Liver (tissue), 9 donors: ENCODE results near the gene CEP89. TPM values are rescaled to one million over a fixed set of nuclear protein-coding genes. Genes with fewer than 3 reads are reported as not detected.
"Not testable (repeated sequence)": the region's sequence is repeated elsewhere in the genome, so short reads cannot be mapped to it uniquely, and the experiment has no call there.

Experiments
- DNase-seq: peaks from one replicate; pipeline ENCODE4 v3.0.0-alpha.2; 2017; ENCODE audit warnings: low spot score
- H3K27ac ChIP-seq, 2 donors: one replicate each; pipeline ENCODE4 v1.7.0; 2013; ENCODE audit warnings: inconsistent platforms in 2 of 2, low read length in 2 of 2, control low read depth in 1 of 2, low read depth in 1 of 2, mild to moderate bottlenecking in 1 of 2
- H3K27me3 ChIP-seq, 4 donors: one replicate each; pipeline versions ENCODE4 v1.6.1 to v1.7.0; 2013; ENCODE audit warnings: low read length in 3 of 4, inconsistent platforms in 1 of 4, mild to moderate bottlenecking in 1 of 4, moderate library complexity in 1 of 4; ENCODE audit not compliant: control insufficient read depth in 4 of 4, insufficient read depth in 4 of 4
- H3K36me3 ChIP-seq, 4 donors: one replicate each; pipeline versions ENCODE4 v1.6.1 to v1.7.0; 2013; ENCODE audit warnings: low read length in 3 of 4, mild to moderate bottlenecking in 3 of 4, low read depth in 1 of 4, moderate library complexity in 1 of 4; ENCODE audit not compliant: control insufficient read depth in 4 of 4, insufficient read depth in 3 of 4
- H3K4me1 ChIP-seq, 4 donors: one replicate each; pipeline versions ENCODE4 v1.6.1 to v1.7.0; 2013; ENCODE audit warnings: low read length in 3 of 4, mild to moderate bottlenecking in 3 of 4, moderate library complexity in 1 of 4; ENCODE audit not compliant: control insufficient read depth in 4 of 4, insufficient read depth in 4 of 4
- H3K4me3 ChIP-seq, 3 donors: one replicate each; pipeline versions ENCODE4 v1.6.1 to v1.7.0; 2013; ENCODE audit warnings: low read length in 3 of 3, control low read depth in 1 of 3, low read depth in 1 of 3, mild to moderate bottlenecking in 1 of 3
- H3K9ac ChIP-seq, 2 donors: one replicate each; pipeline ENCODE4 v1.7.0; 2013; ENCODE audit warnings: low read length in 2 of 2, mild to moderate bottlenecking in 2 of 2, moderate library complexity in 2 of 2, control low read depth in 1 of 2, low read depth in 1 of 2
- H3K9me3 ChIP-seq, 4 donors: one replicate each; pipeline versions ENCODE4 v1.6.1 to v1.7.0; 2013; ENCODE audit warnings: low read length in 3 of 4; ENCODE audit not compliant: control insufficient read depth in 4 of 4
- EGR1 ChIP-seq, 2 donors: IDR thresholded peaks; 2 replicates each; pipeline ENCODE4 v1.6.1; 2016 to 2018; ENCODE audit warnings: antibody characterized with exemption in 2 of 2, low read depth in 2 of 2
- FOXA1 ChIP-seq: IDR thresholded peaks from 2 replicates; pipeline ENCODE4 v1.6.1; 2016; ENCODE audit warnings: antibody characterized with exemption
- FOXA2 ChIP-seq: IDR thresholded peaks from 2 replicates; pipeline ENCODE4 v1.6.1; 2016; ENCODE audit warnings: antibody characterized with exemption
- HNF4A ChIP-seq, 2 donors: conservative IDR thresholded peaks; 2 replicates each; pipeline ENCODE4 v1.6.1; 2016; ENCODE audit warnings: antibody characterized with exemption in 2 of 2, mild to moderate bottlenecking in 2 of 2
- TAF1 ChIP-seq: conservative IDR thresholded peaks from 2 replicates; pipeline ENCODE4 v1.6.1; 2016; ENCODE audit warnings: antibody characterized with exemption, mild to moderate bottlenecking
- WGBS: extraction: QIAGEN DNeasy Blood & Tissue Kit; methylation state at CpG from one replicate; pipeline ENCODE4 v1.1.7; 2013; 5-methylcytosine and 5-hydroxymethylcytosine counted together
- polyA plus RNA-seq, 2 donors: library from polyadenylated mRNA; stranded (reverse) in 1 of 2; unstranded in 1 of 2; fragments of 200-250 nt in 1 of 2; fragments of >200 nt in 1 of 2; fragmentation: Nextera tagmentation in 1 of 2; extraction: Ambion mirVana in 1 of 2; gene quantifications; one replicate each; pipeline versions ENCODE4 v1.2.1 to v1.2.3, GENCODE V29; 2013 to 2015
- total RNA-seq, 2 donors: library from RNA; depleted of rRNA; stranded (reverse); fragments of >200 nt; gene quantifications; one replicate each; pipeline ENCODE4 v1.2.3, GENCODE V29; 2014
- TF ChIP-seq, protein P1 (sequence below): fragments of 150-350 bp; IDR thresholded peaks from 2 replicates; pipeline ENCODE4 v1.5.1; 2017; ENCODE audit warnings: improper control_type of control experiment, low read depth, low read length; ENCODE audit not compliant: missing input control
- TF ChIP-seq, protein P2 (sequence below): IDR thresholded peaks from 2 replicates; pipeline ENCODE4 v1.6.1; 2016; ENCODE audit warnings: antibody characterized with exemption
- donor health status: healthy.
- donor health status: healthy.
- donor health status: healthy.
- donor health status: healthy.
- donor health status: healthy.

The CEP89 gene
- total and polyA plus RNA-seq, 4 donors = 2.0 to 2.9 (median 2.4) TPM

DNA sequence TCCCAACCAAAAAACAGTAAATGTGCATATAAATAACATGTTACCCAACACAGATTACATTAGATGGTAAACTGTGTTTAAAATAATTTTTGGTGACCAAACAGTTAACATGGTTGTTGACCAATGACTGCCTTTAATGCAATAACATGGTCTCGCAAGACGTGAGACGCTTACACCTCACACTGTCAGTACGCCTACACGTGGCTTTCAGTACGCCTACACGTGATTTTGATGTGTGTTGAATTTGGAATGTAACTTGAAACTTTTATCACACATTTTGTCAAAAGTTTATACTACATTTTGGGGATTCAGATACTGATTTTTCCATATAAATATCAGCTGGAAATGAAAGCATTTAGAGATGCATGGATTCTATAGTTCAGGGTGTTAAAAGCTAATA lies 134.2 kb downstream of the CEP89 start (continued):
- TF ChIP-seq, protein P1, sequence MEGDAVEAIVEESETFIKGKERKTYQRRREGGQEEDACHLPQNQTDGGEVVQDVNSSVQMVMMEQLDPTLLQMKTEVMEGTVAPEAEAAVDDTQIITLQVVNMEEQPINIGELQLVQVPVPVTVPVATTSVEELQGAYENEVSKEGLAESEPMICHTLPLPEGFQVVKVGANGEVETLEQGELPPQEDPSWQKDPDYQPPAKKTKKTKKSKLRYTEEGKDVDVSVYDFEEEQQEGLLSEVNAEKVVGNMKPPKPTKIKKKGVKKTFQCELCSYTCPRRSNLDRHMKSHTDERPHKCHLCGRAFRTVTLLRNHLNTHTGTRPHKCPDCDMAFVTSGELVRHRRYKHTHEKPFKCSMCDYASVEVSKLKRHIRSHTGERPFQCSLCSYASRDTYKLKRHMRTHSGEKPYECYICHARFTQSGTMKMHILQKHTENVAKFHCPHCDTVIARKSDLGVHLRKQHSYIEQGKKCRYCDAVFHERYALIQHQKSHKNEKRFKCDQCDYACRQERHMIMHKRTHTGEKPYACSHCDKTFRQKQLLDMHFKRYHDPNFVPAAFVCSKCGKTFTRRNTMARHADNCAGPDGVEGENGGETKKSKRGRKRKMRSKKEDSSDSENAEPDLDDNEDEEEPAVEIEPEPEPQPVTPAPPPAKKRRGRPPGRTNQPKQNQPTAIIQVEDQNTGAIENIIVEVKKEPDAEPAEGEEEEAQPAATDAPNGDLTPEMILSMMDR = no peak
- no peak for TF ChIP-seq FOXA2

DNA sequence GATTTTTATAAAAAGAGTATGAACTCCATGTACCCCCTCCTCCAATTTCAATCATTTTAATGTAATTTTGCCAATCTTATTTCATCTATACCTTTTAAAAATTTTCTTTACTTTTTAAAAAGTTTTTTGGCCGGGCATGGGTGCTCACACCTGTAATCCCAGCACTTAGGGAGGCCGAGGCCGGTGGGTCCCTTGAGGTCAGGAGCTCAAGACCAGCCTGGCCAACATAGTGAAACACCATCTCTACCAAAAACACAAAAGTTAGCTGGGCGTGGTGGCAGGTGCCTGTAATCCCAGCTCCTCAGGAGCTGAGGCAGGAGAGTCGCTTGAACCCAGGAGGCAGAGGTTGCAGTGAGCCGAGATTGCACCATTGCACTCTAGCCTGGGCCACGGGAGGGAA lies 138.4 kb downstream of the CEP89 start:
- 94% methylated on average over 7 of the region's 7 CpGs for WGBS
- not testable (repeated sequence) for H3K27me3 ChIP-seq, DNase-seq, H3K9ac ChIP-seq, H3K4me1 ChIP-seq, H3K9me3 ChIP-seq, H3K27ac ChIP-seq, H3K4me3 ChIP-seq
- peaks cover 1 to 25% (median 14%) of the 10 kb centered on the region in 4 donors for H3K36me3 ChIP-seq

DNA sequence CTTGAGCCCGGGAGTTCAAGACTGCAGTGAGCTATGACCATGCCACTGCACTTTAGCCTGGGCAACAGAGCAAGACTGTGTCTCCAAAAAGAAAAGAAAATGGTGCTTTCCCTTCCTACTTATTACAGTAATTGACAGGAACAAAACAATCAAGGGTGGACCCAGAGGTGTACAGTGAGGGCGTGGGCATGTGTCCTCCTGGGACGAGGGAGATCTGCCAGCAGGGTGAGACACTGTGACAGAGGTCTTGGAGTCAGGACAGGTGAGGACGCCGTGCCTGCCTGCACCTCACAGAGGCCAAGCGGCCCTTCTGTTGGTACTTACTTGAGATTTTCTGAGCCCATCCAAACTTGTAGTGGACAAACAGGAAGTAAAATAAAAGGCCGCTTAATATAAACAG lies 138.9 kb downstream of the CEP89 start:
- H3K9ac ChIP-seq, H3K4me1 ChIP-seq, H3K4me3 ChIP-seq, H3K27ac ChIP-seq, H3K9me3 ChIP-seq, DNase-seq, H3K27me3 ChIP-seq: not testable (repeated sequence)
- H3K36me3 ChIP-seq = peaks cover 1 to 31% (median 19%) of the 10 kb centered on the region in 4 donors
- 95% methylated on average over 7 of the region's 7 CpGs for WGBS

DNA sequence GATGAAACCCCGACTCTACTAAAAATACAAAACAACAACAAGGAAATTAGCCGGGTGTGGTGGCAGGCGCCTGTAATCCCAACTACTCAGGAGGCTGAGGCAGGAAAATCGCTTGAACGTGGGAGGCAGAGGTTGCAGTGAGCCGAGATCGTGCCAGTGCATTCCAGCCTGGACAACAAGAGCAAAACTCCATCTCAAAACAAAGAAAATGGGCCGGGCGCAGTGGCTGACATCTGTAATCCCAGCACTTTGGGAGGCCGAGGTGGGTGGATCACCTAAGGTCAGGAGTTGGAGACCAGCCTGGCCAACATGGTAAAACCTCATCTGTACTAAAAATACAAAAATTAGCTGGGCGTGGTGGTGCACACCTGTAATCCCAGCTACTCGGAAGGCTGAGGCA lies 139.7 kb downstream of the CEP89 start:
- WGBS = 96% methylated on average over 12 of the region's 12 CpGs
- not testable (repeated sequence) for H3K27ac ChIP-seq, H3K4me1 ChIP-seq, H3K9ac ChIP-seq, DNase-seq, H3K9me3 ChIP-seq, H3K27me3 ChIP-seq, H3K4me3 ChIP-seq
- peaks cover 1 to 31% (median 20%) of the 10 kb centered on the region in 4 donors for H3K36me3 ChIP-seq

DNA sequence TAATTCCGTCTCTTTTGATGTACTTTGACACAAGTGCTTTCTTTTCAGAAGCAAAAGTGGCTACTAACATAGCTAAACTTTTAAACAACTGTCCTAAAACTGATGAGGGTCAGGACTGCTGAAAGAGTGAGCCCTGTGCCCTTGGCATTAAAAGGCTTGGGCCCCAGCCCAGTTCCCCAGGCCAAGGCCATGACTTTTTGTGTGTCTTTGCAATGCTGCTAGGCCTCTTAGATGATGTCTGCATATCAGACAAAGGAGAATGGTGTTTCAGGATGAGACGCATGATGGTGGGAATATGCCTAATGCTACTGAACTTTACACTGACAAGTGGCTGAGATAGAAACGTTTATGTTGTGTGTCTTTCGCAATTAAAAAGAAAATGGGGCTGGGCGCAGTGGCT lies 140.1 kb downstream of the CEP89 start:
- H3K4me1 ChIP-seq = no peaks in the 10 kb centered on the region
- no peaks in the 10 kb centered on the region for H3K27me3 ChIP-seq
- no peak overlapping the region for H3K4me3 ChIP-seq
- no peak overlapping the region for H3K27ac ChIP-seq
- TF ChIP-seq FOXA1 (no peak), HNF4A (conservative IDR thresholded peaks at IDR 0.05) (no peak), EGR1 (IDR thresholded peaks at IDR 0.05; ENCODE audit: low read depth in 2 of 2) (no peak), TAF1 (no peak)
- TF ChIP-seq, protein P2, sequence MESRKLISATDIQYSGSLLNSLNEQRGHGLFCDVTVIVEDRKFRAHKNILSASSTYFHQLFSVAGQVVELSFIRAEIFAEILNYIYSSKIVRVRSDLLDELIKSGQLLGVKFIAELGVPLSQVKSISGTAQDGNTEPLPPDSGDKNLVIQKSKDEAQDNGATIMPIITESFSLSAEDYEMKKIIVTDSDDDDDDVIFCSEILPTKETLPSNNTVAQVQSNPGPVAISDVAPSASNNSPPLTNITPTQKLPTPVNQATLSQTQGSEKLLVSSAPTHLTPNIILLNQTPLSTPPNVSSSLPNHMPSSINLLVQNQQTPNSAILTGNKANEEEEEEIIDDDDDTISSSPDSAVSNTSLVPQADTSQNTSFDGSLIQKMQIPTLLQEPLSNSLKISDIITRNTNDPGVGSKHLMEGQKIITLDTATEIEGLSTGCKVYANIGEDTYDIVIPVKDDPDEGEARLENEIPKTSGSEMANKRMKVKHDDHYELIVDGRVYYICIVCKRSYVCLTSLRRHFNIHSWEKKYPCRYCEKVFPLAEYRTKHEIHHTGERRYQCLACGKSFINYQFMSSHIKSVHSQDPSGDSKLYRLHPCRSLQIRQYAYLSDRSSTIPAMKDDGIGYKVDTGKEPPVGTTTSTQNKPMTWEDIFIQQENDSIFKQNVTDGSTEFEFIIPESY = no peak
- no peaks in the 10 kb centered on the region for H3K9me3 ChIP-seq
- DNase-seq = no peak
- peaks cover 1 to 30% (median 20%) of the 10 kb centered on the region in 4 donors for H3K36me3 ChIP-seq
- H3K9ac ChIP-seq = no peak overlapping the region
- 86% methylated on average over 5 of the region's 5 CpGs for WGBS
